ENCODE data around the gene SNAP47. TPM values are rescaled to one million over a fixed set of nuclear protein-coding genes. Genes with fewer than 3 reads are reported as not detected.

Gene SNAP47
- total and polyA plus RNA-seq, 2 of the 4 experiments (the other 2 are of a cell fraction) = 39.4 to 72.9 TPM

DNA sequence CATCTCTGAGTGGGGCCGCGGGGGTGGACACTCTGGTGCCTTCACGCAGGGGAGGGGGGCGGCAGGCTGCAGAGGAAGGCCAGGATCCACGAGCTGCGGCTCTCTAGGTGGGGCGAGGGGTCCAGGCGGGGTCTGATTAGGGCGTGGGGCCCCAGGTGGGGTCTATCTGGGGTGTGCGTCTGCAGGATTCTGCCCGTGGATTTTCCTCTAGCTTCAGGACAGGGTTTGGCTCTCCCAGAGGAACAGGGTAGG, 6.4 kb upstream of the SNAP47 start:
- Histone ChIP-seq H4K5ac (ENCODE audit: low read depth, low read length) (no peak overlapping the region), H3K4me2 (ENCODE audit: low read depth, low read length) (peak overlapping the region; percentile 100), H2BK120ac (ENCODE audit: low read depth, low read length) (no peak overlapping the region), H3K23ac (ENCODE audit: low read depth, low read length) (peak overlapping the region; percentile 47; the same call in 1 of the 2 replicates), H3K79me1 (ENCODE audit: low read depth in 1 of 2, low read length in 2 of 2) (peaks cover 2 to 12% of the 10 kb centered on the region in 2 experiments; a peak in 2 of 4 replicates), H3K4ac (ENCODE audit: low read depth, low read length) (peak overlapping the region; percentile 71), H3K18ac (ENCODE audit: low read depth, low read length) (peak overlapping the region; percentile 40; the same call in 1 of the 2 replicates), H3K14ac (replicated peaks; ENCODE audit: low read depth, low read length) (peak overlapping the region; percentile 70; the same call in 1 of the 2 replicates), H3K9ac (ENCODE audit: low read depth, low read length) (peak overlapping the region; percentile 50), H3K27me3 (ENCODE audit: control insufficient read depth, insufficient read depth, low read length) (no peaks in the 10 kb centered on the region), H3K9me3 (ENCODE audit: control insufficient read depth, insufficient read depth, low read length) (no peaks in the 10 kb centered on the region), H2BK15ac (ENCODE audit: low read depth, low read length) (no peak overlapping the region), H3K4me1 (ENCODE audit: control insufficient read depth, insufficient read depth, low read length) (peaks cover 2% of the 10 kb centered on the region), H4K8ac (ENCODE audit: low read depth in 2 of 2, low read length in 2 of 2) (peak overlapping the region; percentile 26 to 77; a peak in 1 of 4 replicates), H2AK9ac (replicated peaks; ENCODE audit: low read depth, low read length, poor library complexity) (peak overlapping the region; percentile 93), H3K27ac (ENCODE audit: insufficient read depth, low read length) (peak overlapping the region; percentile 16; the same call in 1 of the 2 replicates), H4K91ac (ENCODE audit: insufficient read depth, low read depth, low read length) (peak overlapping the region; percentile 11; the same call in 1 of the 2 replicates), H3K9me1 (ENCODE audit: insufficient read depth, low read length) (no peaks in the 10 kb centered on the region; the same call in 1 of the 2 replicates), H3K36me3 (ENCODE audit: control insufficient read depth, insufficient read depth, low read length) (peaks cover 16% of the 10 kb centered on the region; the same call in 1 of the 2 replicates), H4K20me1 (ENCODE audit: insufficient read depth, low read length) (peaks cover 18% of the 10 kb centered on the region), H2AK5ac (ENCODE audit: low read depth, low read length) (no peak overlapping the region), H2AFZ (replicated peaks; ENCODE audit: low read length, poor library complexity) (peak overlapping the region; percentile 96), H2BK20ac (ENCODE audit: low read depth, low read length) (no peak overlapping the region), H3K4me3 (ENCODE audit: insufficient read depth, low read depth, low read length) (peak overlapping the region; percentile 60), H3K56ac (ENCODE audit: extremely low read depth, insufficient read depth, low read length) (no peak overlapping the region), H2BK5ac (ENCODE audit: low read depth, low read length, poor library complexity, severe bottlenecking) (no peak overlapping the region)
- ChIA-PET CTCF (no interaction called here), POLR2A (ENCODE audit: unreplicated experiment) (interaction anchor here (0.6 kb wide), 1 partner anchor 1951 kb away, joined by 3 read pairs; the partner anchor contains the start of gene SRP9)
- in situ Hi-C loops (cut with MboI; ENCODE audit: low sequenced_read_pairs) (no loop called here), dilution Hi-C loops (cut with HindIII; ENCODE audit: low sequenced_read_pairs, unreplicated experiment) (no loop called here), intact Hi-C loops (cut with micrococcal nuclease) (loop anchor here (5.0 kb wide), 1 partner anchor 167 kb away; the partner anchor contains the start of gene ZNF678)
- DNase-seq = no peak
- TF ChIP-seq POLR2A (IDR thresholded peaks at IDR 0.05; ENCODE audit: low read depth, low read length) (no peak), CHD1 (IDR thresholded peaks at IDR 0.05; ENCODE audit: low read depth, low read length) (no peak), MAFK (IDR thresholded peaks at IDR 0.05; ENCODE audit: low read depth, low read length) (no peak), RFX5 (IDR thresholded peaks at IDR 0.05; ENCODE audit: low read depth, low read length) (no peak), CEBPB (IDR thresholded peaks at IDR 0.05; ENCODE audit: low read depth, low read length) (no peak), SMC3 (IDR thresholded peaks at IDR 0.05; ENCODE audit: low read depth, low read length) (no peak), MXI1 (IDR thresholded peaks at IDR 0.05; ENCODE audit: borderline replicate concordance, low read depth, low read length) (no peak), RAD21 (IDR thresholded peaks at IDR 0.05; ENCODE audit: low read length) (no peak)
- TF ChIP-seq, protein P1, sequence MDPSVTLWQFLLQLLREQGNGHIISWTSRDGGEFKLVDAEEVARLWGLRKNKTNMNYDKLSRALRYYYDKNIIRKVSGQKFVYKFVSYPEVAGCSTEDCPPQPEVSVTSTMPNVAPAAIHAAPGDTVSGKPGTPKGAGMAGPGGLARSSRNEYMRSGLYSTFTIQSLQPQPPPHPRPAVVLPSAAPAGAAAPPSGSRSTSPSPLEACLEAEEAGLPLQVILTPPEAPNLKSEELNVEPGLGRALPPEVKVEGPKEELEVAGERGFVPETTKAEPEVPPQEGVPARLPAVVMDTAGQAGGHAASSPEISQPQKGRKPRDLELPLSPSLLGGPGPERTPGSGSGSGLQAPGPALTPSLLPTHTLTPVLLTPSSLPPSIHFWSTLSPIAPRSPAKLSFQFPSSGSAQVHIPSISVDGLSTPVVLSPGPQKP (IDR thresholded peaks at IDR 0.05; ENCODE audit: borderline replicate concordance, low read depth, low read length) = no peak
- TF ChIP-seq, protein P2, sequence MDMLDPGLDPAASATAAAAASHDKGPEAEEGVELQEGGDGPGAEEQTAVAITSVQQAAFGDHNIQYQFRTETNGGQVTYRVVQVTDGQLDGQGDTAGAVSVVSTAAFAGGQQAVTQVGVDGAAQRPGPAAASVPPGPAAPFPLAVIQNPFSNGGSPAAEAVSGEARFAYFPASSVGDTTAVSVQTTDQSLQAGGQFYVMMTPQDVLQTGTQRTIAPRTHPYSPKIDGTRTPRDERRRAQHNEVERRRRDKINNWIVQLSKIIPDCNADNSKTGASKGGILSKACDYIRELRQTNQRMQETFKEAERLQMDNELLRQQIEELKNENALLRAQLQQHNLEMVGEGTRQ (IDR thresholded peaks at IDR 0.05; ENCODE audit: low read depth, low read length) = no peak
- BruUV-seq (replicated peaks) = no TSS peak
- WGBS, 2 experiments (ENCODE audit: extremely low coverage in 2 of 2, insufficient read length in 1 of 2) = 0% methylated on average over 8 of the region's 11 CpGs; no CpG with 5 or more reads in 1 of the 2 experiments
- ATAC-seq (ENCODE audit: low read depth) = peak; percentile 21

Measured in IMR-90 (cell line).